ENCODE measurements around the gene RABGAP1L.

DNA sequence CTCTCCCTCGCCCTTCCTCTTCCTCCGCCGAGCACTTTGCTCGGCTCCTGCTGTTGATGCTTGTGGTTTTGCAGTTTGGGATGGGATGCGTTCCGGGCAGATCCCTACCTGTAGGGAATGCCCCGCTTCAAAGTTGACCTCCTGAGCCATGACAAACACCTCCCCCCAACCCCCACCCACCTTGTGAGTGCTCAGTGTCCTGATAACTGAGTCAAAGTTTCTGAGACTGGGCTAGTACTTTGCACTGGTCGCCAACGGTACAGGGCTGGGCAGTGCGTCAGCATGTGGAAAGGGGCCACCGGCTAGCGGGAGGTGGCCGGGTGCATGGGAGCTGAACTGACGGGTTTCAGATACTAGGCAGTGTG lies 771 bp downstream of the RABGAP1L start:
- TF ChIP-seq, protein P1, sequence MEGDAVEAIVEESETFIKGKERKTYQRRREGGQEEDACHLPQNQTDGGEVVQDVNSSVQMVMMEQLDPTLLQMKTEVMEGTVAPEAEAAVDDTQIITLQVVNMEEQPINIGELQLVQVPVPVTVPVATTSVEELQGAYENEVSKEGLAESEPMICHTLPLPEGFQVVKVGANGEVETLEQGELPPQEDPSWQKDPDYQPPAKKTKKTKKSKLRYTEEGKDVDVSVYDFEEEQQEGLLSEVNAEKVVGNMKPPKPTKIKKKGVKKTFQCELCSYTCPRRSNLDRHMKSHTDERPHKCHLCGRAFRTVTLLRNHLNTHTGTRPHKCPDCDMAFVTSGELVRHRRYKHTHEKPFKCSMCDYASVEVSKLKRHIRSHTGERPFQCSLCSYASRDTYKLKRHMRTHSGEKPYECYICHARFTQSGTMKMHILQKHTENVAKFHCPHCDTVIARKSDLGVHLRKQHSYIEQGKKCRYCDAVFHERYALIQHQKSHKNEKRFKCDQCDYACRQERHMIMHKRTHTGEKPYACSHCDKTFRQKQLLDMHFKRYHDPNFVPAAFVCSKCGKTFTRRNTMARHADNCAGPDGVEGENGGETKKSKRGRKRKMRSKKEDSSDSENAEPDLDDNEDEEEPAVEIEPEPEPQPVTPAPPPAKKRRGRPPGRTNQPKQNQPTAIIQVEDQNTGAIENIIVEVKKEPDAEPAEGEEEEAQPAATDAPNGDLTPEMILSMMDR (conservative IDR thresholded peaks at IDR 0.05; ENCODE audit: low read length) = no peak
- no peak for TF ChIP-seq EZH2phosphoT487 (IDR thresholded peaks at IDR 0.05; ENCODE audit: borderline replicate concordance)
